PC-9 (cell line): ENCODE results near the gene MYLK3. TPM values are rescaled to one million over a fixed set of nuclear protein-coding genes. Genes with fewer than 3 reads are reported as not detected.

Experiments
- BruUV-seq: library from RNA; stranded (reverse); fragments of 400-500 nt; replicated peaks from 2 replicates; lab custom pipeline; 2021; lab: Mats Ljungman, UMichigan
- CTCF ChIA-PET: fragments of 300-600 bp; sonication (Branson Sonifier 250); formaldehyde crosslinking; loops from one replicate; lab custom pipeline; 2022; ENCODE audit warnings: antibody characterized with exemption; lab: Charles Lee
- POLR2A ChIA-PET: fragments of 300-600 bp; sonication (Branson Sonifier 250); formaldehyde crosslinking; loops from one replicate; lab custom pipeline; 2022; ENCODE audit warnings: antibody characterized with exemption; ENCODE audit not compliant: unreplicated experiment; lab: Charles Lee
- DNase-seq, 2 experiments: peaks; one replicate each; pipeline versions ENCODE4 v3.0.0 to v3.0.0-alpha.2; 2015 to 2022; ENCODE audit warnings: mixed read lengths in 1 of 2
- H2AFZ ChIP-seq: fragments of 200-600 bp; sonication (generic); 2 replicates; pipeline ENCODE4 v1.8.1; 2017; ENCODE audit warnings: antibody characterized with exemption
- H3F3A ChIP-seq: fragments of 200-600 bp; sonication (generic); 2 replicates; pipeline ENCODE4 v1.8.1; 2017; ENCODE audit warnings: antibody characterized with exemption, mild to moderate bottlenecking, low read depth; ENCODE audit not compliant: insufficient read depth
- H3K27ac ChIP-seq: fragments of 200-600 bp; sonication (generic); 2 replicates; pipeline ENCODE4 v1.6.1; 2016; ENCODE audit warnings: mixed run types
- H3K27me3 ChIP-seq: fragments of 200-600 bp; sonication (generic); 2 replicates; pipeline ENCODE4 v1.6.1; 2016; ENCODE audit warnings: low read depth, mixed run types; ENCODE audit not compliant: insufficient read depth
- H3K36me3 ChIP-seq: fragments of 200-600 bp; sonication (generic); 2 replicates; pipeline ENCODE4 v1.6.1; 2016; ENCODE audit warnings: low read depth, mixed run types
- H3K4me1 ChIP-seq: fragments of 200-600 bp; sonication (generic); replicated peaks from 2 replicates; pipeline ENCODE4 v1.6.1; 2016; ENCODE audit warnings: mixed run types; ENCODE audit not compliant: insufficient read depth
- H3K4me2 ChIP-seq: fragments of 200-600 bp; sonication (generic); 2 replicates; pipeline ENCODE4 v1.6.1; 2017; ENCODE audit warnings: mixed run types
- H3K4me3 ChIP-seq: fragments of 200-600 bp; sonication (generic); 2 replicates; pipeline ENCODE4 v1.6.1; 2016; ENCODE audit warnings: mixed run types
- H3K79me2 ChIP-seq: fragments of 200-600 bp; sonication (generic); 2 replicates; pipeline ENCODE4 v1.6.1; 2017; ENCODE audit warnings: low read depth, mixed run types
- H3K9me2 ChIP-seq: fragments of 200-600 bp; sonication (generic); 2 replicates; pipeline ENCODE4 v1.8.1; 2017; ENCODE audit warnings: mild to moderate bottlenecking; ENCODE audit not compliant: insufficient read depth
- H3K9me3 ChIP-seq: fragments of 200-600 bp; sonication (generic); 2 replicates; pipeline ENCODE4 v1.8.1; 2016; ENCODE audit warnings: low read depth; ENCODE audit not compliant: insufficient read depth
- H4K20me1 ChIP-seq: fragments of 200-600 bp; sonication (generic); 2 replicates; pipeline ENCODE4 v1.8.1; 2017; ENCODE audit not compliant: insufficient read depth
- EZH2 ChIP-seq: fragments of 200-600 bp; sonication (generic); IDR thresholded peaks from 2 replicates; pipeline ENCODE4 v1.8.0; 2017; ENCODE audit warnings: antibody characterized with exemption, low read depth
- intact Hi-C: fragments of 100-400 bp; cut with micrococcal nuclease; formaldehyde crosslinking; loops from one replicate; pipeline ENCODE4 v1.10.0; 2022; ENCODE audit not compliant: unreplicated experiment
- total RNA-seq: library from RNA; stranded (reverse); gene quantifications from 2 replicates; pipeline ENCODE4 v1.2.3, GENCODE V29; 2021
- TF ChIP-seq, protein P1 (sequence below): fragments of 200-600 bp; sonication (generic); conservative IDR thresholded peaks from 2 replicates; pipeline ENCODE4 v1.6.1; 2017; ENCODE audit warnings: mixed run types, antibody characterized with exemption, mild to moderate bottlenecking, moderate library complexity

Gene MYLK3
- total RNA-seq, 1 experiment from 2014 or later = 0.68 TPM

GRCh38 chr16:46739934-46740333, 8.2 kb downstream of the MYLK3 start:
- Histone ChIP-seq H3K4me1 (no peaks in the 10 kb centered on the region), H3K79me2 (no peaks in the 10 kb centered on the region), H3K27ac (no peak overlapping the region), H3K27me3 (no peaks in the 10 kb centered on the region), H3K36me3 (no peaks in the 10 kb centered on the region), H2AFZ (no peak overlapping the region), H3K9me3 (no peaks in the 10 kb centered on the region), H3F3A (no peaks in the 10 kb centered on the region), H3K9me2 (no peaks in the 10 kb centered on the region), H3K4me3 (no peak overlapping the region), H3K4me2 (no peak overlapping the region), H4K20me1 (no peaks in the 10 kb centered on the region)
- BruUV-seq = no TSS peak
- DNase-seq = no peak
- intact Hi-C loops = no loop called here
- POLR2A ChIA-PET = no interaction called here
- CTCF ChIA-PET = no interaction called here
- TF ChIP-seq EZH2 = no peak
- TF ChIP-seq, protein P1, sequence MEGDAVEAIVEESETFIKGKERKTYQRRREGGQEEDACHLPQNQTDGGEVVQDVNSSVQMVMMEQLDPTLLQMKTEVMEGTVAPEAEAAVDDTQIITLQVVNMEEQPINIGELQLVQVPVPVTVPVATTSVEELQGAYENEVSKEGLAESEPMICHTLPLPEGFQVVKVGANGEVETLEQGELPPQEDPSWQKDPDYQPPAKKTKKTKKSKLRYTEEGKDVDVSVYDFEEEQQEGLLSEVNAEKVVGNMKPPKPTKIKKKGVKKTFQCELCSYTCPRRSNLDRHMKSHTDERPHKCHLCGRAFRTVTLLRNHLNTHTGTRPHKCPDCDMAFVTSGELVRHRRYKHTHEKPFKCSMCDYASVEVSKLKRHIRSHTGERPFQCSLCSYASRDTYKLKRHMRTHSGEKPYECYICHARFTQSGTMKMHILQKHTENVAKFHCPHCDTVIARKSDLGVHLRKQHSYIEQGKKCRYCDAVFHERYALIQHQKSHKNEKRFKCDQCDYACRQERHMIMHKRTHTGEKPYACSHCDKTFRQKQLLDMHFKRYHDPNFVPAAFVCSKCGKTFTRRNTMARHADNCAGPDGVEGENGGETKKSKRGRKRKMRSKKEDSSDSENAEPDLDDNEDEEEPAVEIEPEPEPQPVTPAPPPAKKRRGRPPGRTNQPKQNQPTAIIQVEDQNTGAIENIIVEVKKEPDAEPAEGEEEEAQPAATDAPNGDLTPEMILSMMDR = no peak

- Histone ChIP-seq H3K9me3 (no peaks in the 10 kb centered on the region), H3K4me3 (no peak overlapping the region), H2AFZ (no peak overlapping the region), H4K20me1 (no peaks in the 10 kb centered on the region), H3F3A (no peaks in the 10 kb centered on the region), H3K9me2 (no peaks in the 10 kb centered on the region), H3K27me3 (peaks cover 9% of the 10 kb centered on the region; the same call in 1 of the 2 replicates), H3K79me2 (no peaks in the 10 kb centered on the region), H3K27ac (no peak overlapping the region), H3K36me3 (no peaks in the 10 kb centered on the region), H3K4me2 (no peak overlapping the region), H3K4me1 (no peaks in the 10 kb centered on the region)
- no peak for DNase-seq
- no TSS peak for BruUV-seq
- no peak for TF ChIP-seq EZH2
- TF ChIP-seq, protein P1 = no peak
- ChIA-PET CTCF (interaction anchor here (0.6 kb wide), 1 partner anchor 70 kb away, joined by 8 read pairs; no protein-coding TSS in a partner anchor), POLR2A (no interaction called here)
- intact Hi-C loops = no loop called here
Measured at GRCh38 chr16:46737621-46738214, 10.4 kb downstream of the MYLK3 start.

- Histone ChIP-seq H3K9me2 (no peaks in the 10 kb centered on the region), H3K9me3 (no peaks in the 10 kb centered on the region), H3K27ac (no peak overlapping the region), H3K4me1 (no peaks in the 10 kb centered on the region), H3K79me2 (no peaks in the 10 kb centered on the region), H3K36me3 (no peaks in the 10 kb centered on the region), H3K27me3 (peaks cover 9% of the 10 kb centered on the region; the same call in 1 of the 2 replicates), H3K4me3 (no peak overlapping the region), H3F3A (no peaks in the 10 kb centered on the region), H4K20me1 (no peaks in the 10 kb centered on the region), H2AFZ (no peak overlapping the region), H3K4me2 (no peak overlapping the region)
- ChIA-PET POLR2A (no interaction called here), CTCF (no interaction called here)
- no peak for TF ChIP-seq EZH2
- TF ChIP-seq, protein P1 = no peak
- DNase-seq = no peak
- intact Hi-C loops = no loop called here
- BruUV-seq = no TSS peak
Measured at GRCh38 chr16:46736695-46737094, 11.4 kb downstream of the MYLK3 start.
